Lower leg skin (tissue), 3 donors: ENCODE measurements around the gene DRC7.

Experiments used
- CTCF ChIP-seq, 3 donors: fragments of 450-650 bp; IDR thresholded peaks; one replicate each; pipeline ENCODE4 v1.5.1; 2016; ENCODE audit warnings: antibody characterized with exemption in 3 of 3, mild to moderate bottlenecking in 3 of 3, moderate library complexity in 2 of 3
- POLR2A ChIP-seq, 2 donors: fragments of 450-650 bp; IDR thresholded peaks; one replicate each; pipeline ENCODE4 v1.6.1; 2016 to 2017; ENCODE audit warnings: antibody characterized with exemption in 2 of 2, mild to moderate bottlenecking in 1 of 2, moderate library complexity in 1 of 2

- no peak for TF ChIP-seq CTCF (IDR thresholded peaks at IDR 0.05)
- no peak for TF ChIP-seq POLR2A (IDR thresholded peaks at IDR 0.05)
Observed at GRCh38 chr16:57729182-57729484, 34.5 kb downstream of the DRC7 start.
